Smooth muscle cell (in vitro differentiated cells): ENCODE data around the gene NAA38. TPM values are rescaled to one million over a fixed set of nuclear protein-coding genes. Genes with fewer than 3 reads are reported as not detected.
A peak's percentile ranks its signal among the peaks of the same experiment; 100 is the strongest.

Source experiments
- DNase-seq: peaks from one replicate; lab custom pipeline; 2025; ENCODE audit not compliant: unreplicated experiment; lab: John Stamatoyannopoulos, UW
- H2AFZ ChIP-seq: fragments of 200-600 bp; sonication (generic); 2 replicates; pipeline ENCODE4 v1.6.0; 2016; ENCODE audit warnings: antibody characterized with exemption, low read depth, mild to moderate bottlenecking
- H3F3A ChIP-seq: fragments of 200-600 bp; sonication (generic); 2 replicates; pipeline ENCODE4 v1.6.0; 2017; ENCODE audit warnings: antibody characterized with exemption, low read depth
- H3K27ac ChIP-seq: fragments of 200-600 bp; sonication (generic); 2 replicates; pipeline ENCODE4 v1.5.1; 2016; ENCODE audit warnings: low read depth, mild to moderate bottlenecking
- H3K27me3 ChIP-seq: fragments of 200-600 bp; sonication (generic); 2 replicates; pipeline ENCODE4 v1.6.1; 2016; ENCODE audit warnings: low read depth, mild to moderate bottlenecking
- H3K36me3 ChIP-seq: fragments of 200-600 bp; sonication (generic); 2 replicates; pipeline ENCODE4 v1.5.1; 2016; ENCODE audit warnings: low read depth
- H3K4me1 ChIP-seq: fragments of 200-600 bp; sonication (generic); 2 replicates; pipeline ENCODE4 v1.5.1; 2016; ENCODE audit warnings: low read depth
- H3K4me2 ChIP-seq: fragments of 200-600 bp; sonication (generic); 2 replicates; pipeline ENCODE4 v1.6.0; 2016; ENCODE audit warnings: mild to moderate bottlenecking
- H3K4me3 ChIP-seq: fragments of 200-600 bp; sonication (generic); 2 replicates; pipeline ENCODE4 v1.5.1; 2016; ENCODE audit warnings: mild to moderate bottlenecking
- H3K79me2 ChIP-seq: fragments of 200-600 bp; sonication (generic); 2 replicates; pipeline ENCODE4 v1.6.0; 2016; ENCODE audit warnings: low read depth, mild to moderate bottlenecking
- H3K9ac ChIP-seq: fragments of 200-600 bp; sonication (generic); 2 replicates; pipeline ENCODE4 v1.6.0; 2016; ENCODE audit warnings: low read depth
- H3K9me3 ChIP-seq: fragments of 200-600 bp; sonication (generic); replicated peaks from 2 replicates; pipeline ENCODE4 v1.5.1; 2016; ENCODE audit warnings: low read depth
- H4K20me1 ChIP-seq: fragments of 200-600 bp; sonication (generic); 2 replicates; pipeline ENCODE4 v1.6.0; 2016; ENCODE audit warnings: low read depth
- WGBS: methylation state at CpG from one replicate; pipeline ENCODE4 v1.1.7; 2016; ENCODE audit warnings: low lambda C conversion rate; 5-methylcytosine and 5-hydroxymethylcytosine counted together
- polyA plus RNA-seq: library from polyadenylated mRNA; unstranded; fragments of >200 nt; fragmentation: Nextera tagmentation; extraction: Ambion mirVana; gene quantifications from 2 replicates; pipeline ENCODE4 v1.2.1, GENCODE V29; 2016
- total RNA-seq: library from RNA; depleted of rRNA; stranded (reverse); fragments of >200 nt; gene quantifications from 2 replicates; pipeline ENCODE4 v1.2.3, GENCODE V29; 2014
- TF ChIP-seq, protein P1 (sequence below): fragments of 200-600 bp; sonication (generic); IDR thresholded peaks from 2 replicates; pipeline ENCODE4 v1.5.1; 2017; ENCODE audit warnings: borderline replicate concordance, mild to moderate bottlenecking, antibody characterized with exemption; ENCODE audit not compliant: insufficient read depth, poor library complexity, severe bottlenecking

NAA38 gene
- total and polyA plus RNA-seq, 2 experiments from 2014 or later = 76.4 to 99.4 TPM

DNA sequence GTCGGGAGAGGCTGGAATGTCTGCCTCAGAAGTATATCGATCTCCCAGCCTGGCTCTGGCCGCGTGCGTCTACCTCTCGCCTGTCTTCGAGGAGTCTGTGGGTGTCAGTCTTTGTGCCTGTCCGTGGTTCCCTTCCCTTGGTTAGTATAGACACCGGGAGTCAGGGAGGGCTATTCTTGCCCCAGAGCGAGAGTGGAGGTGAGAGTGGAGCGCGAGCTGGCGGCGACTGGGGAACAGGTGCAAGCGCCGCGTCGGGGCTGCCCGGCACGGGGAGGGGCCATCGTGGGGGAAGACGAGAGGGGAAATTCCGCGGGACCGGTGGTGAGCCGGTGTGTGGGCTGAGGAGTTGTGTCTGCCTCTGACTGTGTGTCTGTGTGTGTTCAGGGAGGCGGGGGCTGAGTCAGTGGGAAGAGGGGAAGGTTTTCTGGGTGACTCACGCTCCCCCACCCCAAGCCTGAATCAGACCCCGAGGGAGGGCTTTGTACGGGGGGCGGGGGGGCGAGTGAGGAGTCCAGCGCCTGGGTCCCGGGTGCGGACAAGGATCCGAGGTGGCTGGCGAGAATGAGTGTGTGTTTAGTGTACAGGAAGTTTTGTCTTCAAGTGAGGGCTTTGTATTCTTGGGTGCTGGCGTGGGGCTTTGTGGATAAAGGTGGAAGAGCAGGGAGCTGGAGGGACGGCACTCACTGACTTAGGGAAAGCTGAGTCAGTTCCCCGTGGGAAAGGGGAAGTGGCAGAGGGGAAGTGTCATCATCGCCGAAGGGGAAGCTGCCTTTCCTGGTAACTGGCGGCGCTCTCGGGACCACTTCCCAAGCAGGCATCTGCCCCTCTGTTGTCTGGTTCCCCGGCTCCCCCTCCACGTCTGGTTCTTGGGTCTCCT is 14.7 kb downstream of the NAA38 start:
- peaks cover 50% of the 10 kb centered on the region for H3K79me2 ChIP-seq

DNA sequence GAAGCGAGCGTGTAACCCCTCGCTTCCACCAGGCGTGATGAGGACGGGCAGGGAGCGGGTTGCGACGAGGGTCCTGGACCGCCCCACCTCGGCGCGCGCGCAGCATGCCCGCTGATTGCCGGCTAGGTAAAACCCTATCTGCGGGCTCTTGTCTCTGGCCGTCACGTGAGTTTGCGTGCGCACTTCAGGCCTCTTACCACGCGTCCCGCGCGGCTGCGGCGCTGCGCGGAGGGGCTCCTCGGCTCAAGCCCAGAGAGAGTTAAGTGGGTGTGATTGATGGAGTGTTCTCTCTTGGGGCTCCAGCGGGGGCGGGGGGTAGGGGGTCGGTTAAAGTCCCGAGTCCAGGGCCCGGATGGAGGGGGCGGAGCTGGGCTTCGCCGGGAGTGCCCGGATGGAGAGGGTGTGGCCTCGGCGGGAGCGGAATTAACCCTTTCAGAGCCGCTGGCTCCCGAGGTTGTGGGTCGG is 15.4 kb downstream of the NAA38 start:
- no peaks in the 10 kb centered on the region for H3K27me3 ChIP-seq
- peak; percentile 95 for DNase-seq
- peak overlapping the region; percentile 100 for H3K9ac ChIP-seq
- no peaks in the 10 kb centered on the region for H3K36me3 ChIP-seq
- TF ChIP-seq, protein P1, sequence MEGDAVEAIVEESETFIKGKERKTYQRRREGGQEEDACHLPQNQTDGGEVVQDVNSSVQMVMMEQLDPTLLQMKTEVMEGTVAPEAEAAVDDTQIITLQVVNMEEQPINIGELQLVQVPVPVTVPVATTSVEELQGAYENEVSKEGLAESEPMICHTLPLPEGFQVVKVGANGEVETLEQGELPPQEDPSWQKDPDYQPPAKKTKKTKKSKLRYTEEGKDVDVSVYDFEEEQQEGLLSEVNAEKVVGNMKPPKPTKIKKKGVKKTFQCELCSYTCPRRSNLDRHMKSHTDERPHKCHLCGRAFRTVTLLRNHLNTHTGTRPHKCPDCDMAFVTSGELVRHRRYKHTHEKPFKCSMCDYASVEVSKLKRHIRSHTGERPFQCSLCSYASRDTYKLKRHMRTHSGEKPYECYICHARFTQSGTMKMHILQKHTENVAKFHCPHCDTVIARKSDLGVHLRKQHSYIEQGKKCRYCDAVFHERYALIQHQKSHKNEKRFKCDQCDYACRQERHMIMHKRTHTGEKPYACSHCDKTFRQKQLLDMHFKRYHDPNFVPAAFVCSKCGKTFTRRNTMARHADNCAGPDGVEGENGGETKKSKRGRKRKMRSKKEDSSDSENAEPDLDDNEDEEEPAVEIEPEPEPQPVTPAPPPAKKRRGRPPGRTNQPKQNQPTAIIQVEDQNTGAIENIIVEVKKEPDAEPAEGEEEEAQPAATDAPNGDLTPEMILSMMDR = no peak
- peak overlapping the region; percentile 90 for H3K4me2 ChIP-seq
- H3K27ac ChIP-seq = peak overlapping the region; percentile 100
- H3K4me1 ChIP-seq = peaks cover 32% of the 10 kb centered on the region
- H3F3A ChIP-seq = peaks cover 45% of the 10 kb centered on the region
- H4K20me1 ChIP-seq = peaks cover 54% of the 10 kb centered on the region
- under 1% methylated on average over 44 of the region's 46 CpGs for WGBS
- H3K9me3 ChIP-seq = no peaks in the 10 kb centered on the region
- H2AFZ ChIP-seq = no peak overlapping the region
- peaks cover 46% of the 10 kb centered on the region for H3K79me2 ChIP-seq
- peak overlapping the region; percentile 66 for H3K4me3 ChIP-seq

More for the DNA sequence above, 14.7 kb downstream of the NAA38 start:
- H3K27ac ChIP-seq = peak overlapping the region; percentile 100
- peaks cover 26% of the 10 kb centered on the region for H3K4me1 ChIP-seq
- no peaks in the 10 kb centered on the region for H3K36me3 ChIP-seq
- peak overlapping the region; percentile 90 for H3K4me2 ChIP-seq
- peaks cover 61% of the 10 kb centered on the region for H4K20me1 ChIP-seq
- no peak overlapping the region for H2AFZ ChIP-seq
- 1% methylated on average over 45 of the region's 47 CpGs for WGBS
- H3K27me3 ChIP-seq = no peaks in the 10 kb centered on the region
- TF ChIP-seq, protein P1 = no peak
- peak; percentile 84 for DNase-seq
- no peaks in the 10 kb centered on the region for H3K9me3 ChIP-seq
- H3K4me3 ChIP-seq = peak overlapping the region; percentile 66
- peaks cover 38% of the 10 kb centered on the region for H3F3A ChIP-seq
- H3K9ac ChIP-seq = peak overlapping the region; percentile 100

DNA sequence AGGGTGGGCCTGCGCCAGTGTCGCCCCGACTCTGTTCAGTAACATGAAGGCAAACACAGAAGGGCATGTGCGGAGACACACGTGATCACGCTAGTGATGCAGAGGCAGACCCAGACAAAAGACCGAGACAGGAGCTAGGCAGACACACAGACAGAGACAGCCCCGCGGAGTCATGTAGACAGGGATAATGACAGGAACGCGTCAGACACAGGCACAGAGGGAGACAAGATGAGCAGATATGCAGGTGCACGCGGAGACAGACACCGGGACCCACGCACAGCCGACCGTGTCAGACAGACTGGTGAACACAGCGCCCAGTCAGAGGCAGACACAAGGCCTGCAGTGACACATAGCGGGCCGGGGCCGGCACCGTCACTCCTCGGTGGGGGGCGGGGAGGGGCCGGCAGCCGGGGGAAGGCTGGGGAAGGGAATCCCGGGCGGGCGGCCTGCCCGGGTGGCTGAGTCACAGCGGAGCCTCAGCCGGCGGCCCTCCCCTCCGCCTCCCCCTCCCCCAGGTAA is 15.9 kb downstream of the NAA38 start:
- Histone ChIP-seq H3K4me1 (peaks cover 32% of the 10 kb centered on the region), H4K20me1 (peaks cover 51% of the 10 kb centered on the region), H3K79me2 (peaks cover 43% of the 10 kb centered on the region), H3K4me2 (peak overlapping the region; percentile 90), H3K9ac (peak overlapping the region; percentile 100), H3K9me3 (no peaks in the 10 kb centered on the region), H3K27me3 (no peaks in the 10 kb centered on the region), H3K4me3 (peak overlapping the region; percentile 66), H2AFZ (no peak overlapping the region), H3F3A (peaks cover 45% of the 10 kb centered on the region), H3K27ac (peak overlapping the region; percentile 100), H3K36me3 (no peaks in the 10 kb centered on the region)
- peak; percentile 95 for DNase-seq
- TF ChIP-seq, protein P1 = no peak
- WGBS = 2% methylated on average over 18 of the region's 34 CpGs
